Dermis blood vessel endothelial cell (primary cell): ENCODE data around the gene MTCP1. TPM values are rescaled to one million over a fixed set of nuclear protein-coding genes. Genes with fewer than 3 reads are reported as not detected.

ENCODE experiments used
- DNase-seq: peaks from one replicate; pipeline ENCODE4 v3.0.0; 2010
- total RNA-seq: library from RNA; depleted of rRNA; stranded (reverse); fragments of >200 nt; gene quantifications from 2 replicates; pipeline ENCODE4 v1.2.3, GENCODE V29; 2014

MTCP1 gene, protein sequence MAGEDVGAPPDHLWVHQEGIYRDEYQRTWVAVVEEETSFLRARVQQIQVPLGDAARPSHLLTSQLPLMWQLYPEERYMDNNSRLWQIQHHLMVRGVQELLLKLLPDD
- total RNA-seq, result 3.1 and 9.9 TPM in 2 replicates

GRCh38 chrX:155070975-155071693 lies at the start of gene MTCP1, which contains the start of the genes BRCC3 and CMC4:
TSS of gene MTCP1 (minus strand) at chrX:155071136. CDS start at chrX:155066010, 5,126 bp downstream.
TSS of gene BRCC3 (plus strand) at chrX:155071508. CDS start at chrX:155071528, 20 bp downstream.
TSS of gene CMC4 (minus strand) at chrX:155071136. CDS start at chrX:155064023, 7,113 bp downstream.
- DNase-seq, result peak; percentile 85

DNA sequence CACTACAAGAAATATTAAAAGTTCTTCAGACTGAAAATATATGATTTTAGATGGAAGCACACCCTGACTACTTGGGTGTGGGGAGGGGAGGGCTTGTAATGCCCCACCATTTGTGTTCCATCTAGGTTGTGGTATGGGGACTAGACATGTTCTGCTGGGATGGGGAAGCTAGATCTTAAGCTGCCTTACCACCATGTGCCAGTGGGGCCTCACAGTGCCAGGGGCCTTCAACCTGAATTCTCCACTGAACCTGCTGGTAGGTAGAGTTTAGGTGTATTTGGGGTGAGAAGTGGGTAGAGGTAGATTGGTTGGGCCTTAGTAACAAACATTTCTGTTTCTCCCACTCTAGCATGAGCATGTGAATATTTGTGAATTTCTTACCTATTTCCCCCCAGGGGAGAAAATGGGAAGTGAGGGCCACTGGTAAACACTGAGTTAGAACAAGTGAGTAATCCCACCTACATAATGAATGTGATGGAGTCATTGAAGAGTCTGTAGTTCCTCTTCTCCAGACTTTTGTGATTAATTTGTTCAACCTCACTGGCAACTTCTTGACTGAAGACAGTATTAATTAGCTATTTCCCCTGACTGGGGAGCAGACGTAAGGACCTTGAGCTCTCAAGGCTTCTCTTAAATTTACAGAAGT lies 44.4 kb upstream of the MTCP1 start:
- DNase-seq, result no peak

DNA sequence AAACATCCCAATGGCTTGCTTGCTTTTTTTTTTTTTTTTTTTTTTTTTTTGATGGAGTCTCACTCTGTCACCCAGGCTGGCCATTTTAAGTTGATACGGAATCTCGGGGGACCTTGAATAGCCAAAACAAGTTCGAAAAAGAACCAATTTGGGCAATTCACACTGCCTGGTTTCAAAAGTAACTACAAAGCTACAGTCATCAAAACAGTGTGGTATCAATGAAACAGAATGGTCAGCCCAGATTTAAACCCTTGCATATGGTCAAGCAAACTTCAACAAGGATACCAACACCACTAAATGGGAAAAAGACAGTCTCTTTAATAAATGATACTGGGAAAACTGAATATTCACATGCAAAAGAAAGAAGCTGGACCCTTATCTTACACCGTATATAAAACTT lies 42.2 kb upstream of the MTCP1 start:
- DNase-seq, result no peak

DNA sequence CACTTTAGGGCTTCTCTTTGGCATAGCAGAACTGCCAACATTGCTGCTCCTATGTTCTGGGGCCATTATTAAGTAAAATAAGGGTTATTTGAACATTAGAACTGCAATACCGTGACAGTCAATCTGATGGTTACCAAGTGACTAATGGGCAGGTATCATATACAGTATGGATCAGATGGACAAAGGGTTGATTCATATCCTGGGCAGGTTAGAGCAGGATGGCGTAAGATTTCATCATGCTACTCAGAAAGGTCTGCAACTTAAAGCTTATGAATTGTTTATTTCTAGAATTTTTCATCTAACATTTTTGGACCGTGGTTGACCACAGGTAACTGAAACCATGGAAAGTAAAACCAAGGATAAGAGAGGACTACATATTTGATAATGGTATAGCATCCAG lies 41.2 kb upstream of the MTCP1 start:
- DNase-seq, result no peak

DNA sequence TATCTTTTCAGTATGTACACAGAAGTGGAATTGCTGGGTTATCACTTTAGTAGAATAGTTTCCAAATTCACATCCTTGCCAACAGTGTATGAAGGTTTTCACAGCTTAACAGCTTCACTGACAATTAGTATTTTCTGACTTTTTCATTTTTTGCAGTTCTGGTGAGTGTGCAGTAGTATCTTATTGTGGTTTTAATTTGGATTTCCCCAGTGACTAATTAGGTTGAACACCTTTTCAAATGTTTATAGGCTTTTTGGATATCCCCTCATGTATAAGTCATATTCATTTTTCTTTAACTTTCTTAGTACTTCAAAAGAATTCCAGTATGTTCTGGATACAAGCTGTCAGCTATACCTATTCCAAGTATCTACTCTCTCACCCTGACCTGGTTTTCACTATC lies 37.5 kb upstream of the MTCP1 start:
- no peak for DNase-seq

- DNase-seq, result no peak
Measured at GRCh38 chrX:155105919-155106318, 35.0 kb upstream of the MTCP1 start.

DNA sequence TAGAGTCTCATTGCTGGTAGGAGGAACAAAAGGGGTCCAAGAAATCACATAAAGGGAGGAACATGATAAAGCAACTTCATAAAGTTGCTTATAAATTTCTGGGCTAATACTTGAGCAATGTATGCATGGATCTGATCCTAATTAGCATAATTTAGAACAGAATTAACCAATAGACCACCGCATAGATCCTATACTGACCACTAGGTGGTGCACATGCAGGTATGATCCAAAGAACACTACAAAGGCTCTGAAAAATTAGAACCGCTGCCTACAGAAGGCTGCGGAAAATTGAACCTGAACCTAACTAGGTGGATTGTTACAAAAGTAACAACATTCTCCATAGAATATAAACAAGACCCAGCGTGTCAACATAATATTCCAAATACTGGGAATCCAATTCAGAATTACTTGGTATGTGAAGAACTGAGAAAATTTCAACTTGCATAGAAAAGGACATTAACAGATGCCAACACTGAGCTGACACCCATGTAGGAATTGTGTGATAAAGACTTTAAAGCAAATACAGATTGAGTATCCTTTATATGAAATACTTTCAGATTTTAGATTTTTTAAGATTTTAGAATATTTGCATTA lies 23.6 kb upstream of the MTCP1 start:
- DNase-seq, result peak; percentile 53

DNA sequence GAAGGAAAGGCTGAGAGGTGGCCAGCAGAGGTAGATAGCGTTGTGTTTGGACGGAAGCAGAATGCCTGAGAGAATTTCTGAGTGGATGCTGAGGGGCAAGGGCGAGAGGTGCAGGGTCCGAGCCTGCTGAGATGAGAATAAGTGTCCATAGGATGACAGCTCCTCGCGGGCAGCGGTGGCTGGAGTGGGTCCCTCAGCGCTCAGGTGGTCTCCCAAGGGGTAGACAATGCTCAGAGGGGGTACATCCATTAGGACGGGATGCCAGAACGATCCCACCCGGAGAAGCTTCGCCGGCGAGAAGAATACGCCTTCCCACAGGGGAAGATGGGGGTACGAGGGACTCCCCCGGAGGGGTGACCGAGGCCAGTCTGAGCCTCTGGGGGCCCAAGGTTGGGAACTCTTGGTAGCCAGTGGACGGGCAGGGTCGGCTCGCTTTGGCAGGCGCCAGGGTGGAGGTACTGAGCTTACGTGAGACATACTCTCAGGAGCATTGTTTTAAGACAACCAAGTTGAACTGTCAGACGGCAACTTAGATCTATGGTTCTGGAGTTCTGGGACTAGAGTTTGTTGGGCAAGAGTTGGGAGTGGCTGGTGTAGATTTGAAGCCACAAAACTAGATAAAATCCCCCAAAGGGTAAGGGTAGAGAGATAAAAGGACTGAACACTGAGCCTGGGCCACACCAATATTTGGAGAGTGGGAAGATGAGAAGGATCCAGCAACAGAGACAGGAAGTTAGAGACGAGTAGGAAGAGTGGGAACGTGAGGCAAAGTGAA lies 16.2 kb upstream of the MTCP1 start:
- DNase-seq, result no peak

DNA sequence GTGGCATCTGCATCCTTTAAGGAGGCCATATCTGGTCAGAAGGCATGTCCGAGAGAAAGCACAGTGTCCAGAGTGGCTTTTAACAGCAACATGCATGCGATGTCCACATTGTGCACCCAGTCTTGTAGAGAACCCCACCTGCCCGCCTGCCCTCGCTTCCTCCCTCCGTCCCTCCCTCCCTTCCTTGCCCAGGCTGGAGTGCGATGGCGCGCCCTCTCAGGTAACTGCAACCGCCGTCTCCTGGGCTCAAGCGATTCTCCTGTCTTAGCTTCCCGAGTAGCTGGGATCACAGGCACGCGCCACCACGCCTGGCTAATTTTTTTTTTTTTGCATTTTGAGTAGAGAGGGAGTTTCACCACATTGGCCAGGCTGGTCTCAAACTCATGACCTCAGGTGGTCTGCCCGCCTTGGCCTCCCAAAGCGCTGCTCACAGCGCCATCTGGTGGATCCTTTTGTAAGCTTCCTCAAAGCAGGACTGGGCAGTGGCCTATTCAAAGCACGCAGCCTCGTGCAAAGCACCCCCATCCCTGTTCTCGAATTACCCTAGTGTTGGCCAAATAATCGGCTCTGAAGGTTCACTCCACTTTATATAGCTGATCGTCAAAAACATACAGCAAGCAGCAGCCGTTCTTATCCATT lies 15.4 kb upstream of the MTCP1 start:
- peak; percentile 34 for DNase-seq

- peak; percentile 34 for DNase-seq
Measured at GRCh38 chrX:155071694-155072280, 851 bp upstream of the MTCP1 start.

- DNase-seq, result no peak
Measured at GRCh38 chrX:155070663-155070974, 317 bp downstream of the MTCP1 start.

GRCh38 chrX:155070038-155070437 lies 898 bp downstream of the MTCP1 start:
- peak; percentile 14 for DNase-seq

- no peak for DNase-seq
Measured at GRCh38 chrX:155069414-155069813, 1.5 kb downstream of the MTCP1 start.

- peak; percentile 66 for DNase-seq
Measured at GRCh38 chrX:155068165-155068564, 2.8 kb downstream of the MTCP1 start.

DNA sequence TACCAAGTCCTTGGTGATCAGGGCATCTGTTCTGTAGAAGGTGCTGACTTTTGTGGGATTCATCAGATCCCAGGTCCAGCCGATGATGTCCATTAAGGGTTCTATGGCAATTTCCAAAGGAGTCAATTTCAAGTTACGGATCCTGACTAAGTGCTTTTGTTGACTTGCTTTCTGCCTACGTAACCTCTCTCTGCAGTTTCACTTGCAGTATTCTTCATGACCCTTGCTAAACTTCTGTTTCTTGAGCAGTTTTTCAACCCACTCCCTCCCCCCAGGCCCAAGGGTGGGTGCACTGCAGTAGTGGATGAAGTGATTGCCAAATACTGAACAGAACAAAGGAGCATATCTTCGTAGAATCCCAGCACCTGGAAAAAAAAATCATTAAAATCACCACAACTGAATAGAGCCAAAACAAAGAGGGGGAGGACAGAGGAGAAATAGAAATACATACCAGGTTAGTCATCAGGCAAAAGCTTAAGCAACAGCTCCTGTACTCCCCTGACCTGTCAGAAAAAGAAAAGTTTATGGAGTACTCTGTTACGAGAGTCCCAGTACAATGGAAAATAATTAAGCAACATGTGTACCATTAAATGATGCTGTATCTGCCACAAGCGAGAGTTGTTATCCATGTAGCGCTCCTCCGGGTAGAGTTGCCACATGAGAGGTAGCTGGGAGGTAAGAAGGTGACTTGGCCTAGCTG lies 5.8 kb downstream of the MTCP1 start:
- DNase-seq, result no peak

DNA sequence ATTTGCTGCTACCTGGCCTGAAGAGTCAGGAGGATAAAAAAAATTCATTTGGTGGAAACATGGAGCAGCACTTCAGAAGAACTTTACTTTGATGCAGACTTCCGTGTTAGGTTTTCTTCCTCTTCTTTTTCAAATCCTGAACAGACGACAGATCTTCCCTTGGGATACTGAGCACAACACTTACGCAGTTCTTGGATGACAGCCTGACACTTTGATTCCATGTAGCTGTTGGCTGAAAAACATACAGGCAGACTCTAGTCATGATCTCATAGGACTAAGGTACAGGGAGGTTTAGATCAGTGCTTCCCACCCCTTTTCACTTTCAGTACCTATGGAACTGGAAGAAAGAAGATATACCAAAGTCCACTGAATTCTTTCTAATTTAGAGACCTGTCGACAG lies 9.2 kb downstream of the MTCP1 start:
- no peak for DNase-seq

- peak; percentile 87 for DNase-seq
Measured at GRCh38 chrX:155056877-155057792, 13.8 kb downstream of the MTCP1 start.

GRCh38 chrX:155056471-155056870 lies 14.5 kb downstream of the MTCP1 start:
- DNase-seq, result no peak

- DNase-seq, result no peak
Measured at GRCh38 chrX:155055494-155055893, 15.4 kb downstream of the MTCP1 start.

- no peak for DNase-seq
Measured at GRCh38 chrX:155054255-155054654, 16.7 kb downstream of the MTCP1 start.
